Neural cell (in vitro differentiated cells): Measurements from ENCODE around the gene CCT8L2. TPM values are rescaled to one million over a fixed set of nuclear protein-coding genes. Genes with fewer than 3 reads are reported as not detected.
"Not testable (repeated sequence)": the region's sequence is repeated elsewhere in the genome, so short reads cannot be mapped to it uniquely, and the experiment has no call there.

Experiments used
- H2AFZ ChIP-seq: fragments of 200-600, 300-800 bp; sonication (generic), shearing (Covaris generic); 2 replicates; pipeline ENCODE4 v1.6.0; 2014; ENCODE audit warnings: low read depth, mild to moderate bottlenecking, antibody characterized with exemption, low read length, moderate library complexity
- H3F3A ChIP-seq: fragments of 200-600 bp; shearing (Covaris generic); 2 replicates; pipeline ENCODE4 v1.6.1; 2016; ENCODE audit warnings: mild to moderate bottlenecking, moderate library complexity, mixed read lengths, antibody characterized with exemption, low read length; ENCODE audit not compliant: insufficient read depth, poor library complexity, severe bottlenecking
- H3K27ac ChIP-seq: fragments of 200-600, 300-800 bp; sonication (generic), shearing (Covaris generic); 2 replicates; pipeline ENCODE4 v1.5.1; 2014; ENCODE audit warnings: mild to moderate bottlenecking, low read length, moderate library complexity
- H3K27me3 ChIP-seq: fragments of 300-800, 200-600 bp; sonication (generic), shearing (Covaris generic); 2 replicates; pipeline ENCODE4 v1.6.0; 2014; ENCODE audit warnings: mild to moderate bottlenecking, low read depth, low read length, moderate library complexity; ENCODE audit not compliant: insufficient read depth
- H3K36me3 ChIP-seq: fragments of 300-800, 200-600 bp; sonication (generic), shearing (Covaris generic); 2 replicates; pipeline ENCODE4 v1.5.1; 2014; ENCODE audit warnings: mild to moderate bottlenecking, antibody characterized with exemption, low read length, moderate library complexity; ENCODE audit not compliant: insufficient read depth
- H3K4me2 ChIP-seq: fragments of 300-800, 200-600 bp; sonication (generic), shearing (Covaris generic); 2 replicates; pipeline ENCODE4 v1.6.0; 2014; ENCODE audit warnings: mild to moderate bottlenecking, low read length
- H3K4me3 ChIP-seq: fragments of 300-800, 200-600 bp; sonication (generic), shearing (Covaris generic); 2 replicates; pipeline ENCODE4 v1.5.1; 2014; ENCODE audit warnings: mild to moderate bottlenecking, low read length, moderate library complexity
- H3K79me2 ChIP-seq: fragments of 200-600 bp; shearing (Covaris generic); replicated peaks from 2 replicates; pipeline ENCODE4 v1.6.0; 2014; ENCODE audit warnings: mild to moderate bottlenecking, low read length, moderate library complexity; ENCODE audit not compliant: insufficient read depth
- H3K9ac ChIP-seq: fragments of 300-800, 200-600 bp; sonication (generic), shearing (Covaris generic); 2 replicates; pipeline ENCODE4 v1.6.1; 2016; ENCODE audit warnings: mild to moderate bottlenecking, low read length, mixed read lengths
- H3K9me2 ChIP-seq: fragments of 200-600 bp; shearing (Covaris generic); 2 replicates; pipeline ENCODE4 v1.6.1; 2016; ENCODE audit warnings: mild to moderate bottlenecking, low read length, mixed read lengths; ENCODE audit not compliant: insufficient read depth
- H3K9me3 ChIP-seq: fragments of 200-600, 300-800 bp; sonication (generic), shearing (Covaris generic); 2 replicates; pipeline ENCODE4 v1.6.1; 2016; ENCODE audit warnings: mild to moderate bottlenecking, mixed run types, low read length, moderate library complexity, mixed read lengths
- H4K20me1 ChIP-seq: fragments of 200-600 bp; shearing (Covaris generic); 2 replicates; pipeline ENCODE4 v1.6.1; 2016; ENCODE audit warnings: mild to moderate bottlenecking, mixed run types; ENCODE audit not compliant: insufficient read depth
- CTCF ChIP-seq: fragments of 450-650 bp; IDR thresholded peaks from 2 replicates; pipeline ENCODE4 v1.5.1; 2014; ENCODE audit warnings: antibody characterized with exemption, mild to moderate bottlenecking, moderate library complexity; ENCODE audit not compliant: poor library complexity, severe bottlenecking
- polyA plus RNA-seq: library from polyadenylated mRNA; depleted of rRNA; stranded (reverse); fragments of >200 nt; gene quantifications from 2 replicates; pipeline ENCODE4 v1.2.3, GENCODE V29; 2014

Gene CCT8L2
- polyA plus RNA-seq, 1 donor from 2014 or later = not detected

- not testable (repeated sequence) for H3K4me2 ChIP-seq, H3K9me3 ChIP-seq
Measured at GRCh38 chr22:16559996-16560395, 32.6 kb downstream of the CCT8L2 start.

GRCh38 chr22:16559056-16559955 is 33.3 kb downstream of the CCT8L2 start:
- H3K9me2 ChIP-seq = no peaks in the 10 kb centered on the region
- TF ChIP-seq CTCF = no peak
- no peaks in the 10 kb centered on the region for H3K9me3 ChIP-seq
- no peak overlapping the region for H3K27ac ChIP-seq
- no peaks in the 10 kb centered on the region for H3K79me2 ChIP-seq
- no peaks in the 10 kb centered on the region for H3K36me3 ChIP-seq
- H3F3A ChIP-seq = no peaks in the 10 kb centered on the region
- H3K4me2 ChIP-seq = no peak overlapping the region
- no peak overlapping the region for H3K9ac ChIP-seq
- H3K4me3 ChIP-seq = no peak overlapping the region
- H4K20me1 ChIP-seq = no peaks in the 10 kb centered on the region
- no peak overlapping the region for H2AFZ ChIP-seq
- no peaks in the 10 kb centered on the region for H3K27me3 ChIP-seq

More at GRCh38 chr22:16559996-16560395, 32.6 kb downstream of the CCT8L2 start:
- not testable (repeated sequence) for H2AFZ ChIP-seq, H3K79me2 ChIP-seq, H3K9ac ChIP-seq, H3K36me3 ChIP-seq, H3K27ac ChIP-seq, H4K20me1 ChIP-seq, H3K4me3 ChIP-seq, H3K9me2 ChIP-seq, H3K27me3 ChIP-seq, H3F3A ChIP-seq

- not testable (repeated sequence) for H3K9me3 ChIP-seq, H3K36me3 ChIP-seq, H3K27ac ChIP-seq, H3K9ac ChIP-seq, H3K9me2 ChIP-seq, H3K4me3 ChIP-seq, H3K4me2 ChIP-seq, H4K20me1 ChIP-seq, H3K27me3 ChIP-seq, H3F3A ChIP-seq, H3K79me2 ChIP-seq, H2AFZ ChIP-seq
Measured at GRCh38 chr22:16558376-16558945, 34.1 kb downstream of the CCT8L2 start.

GRCh38 chr22:16557511-16557910 is 35.1 kb downstream of the CCT8L2 start:
- H3K4me3 ChIP-seq, H3K36me3 ChIP-seq, H4K20me1 ChIP-seq, H3K9ac ChIP-seq, H3K4me2 ChIP-seq, H3K79me2 ChIP-seq, H3K9me2 ChIP-seq, H3K27ac ChIP-seq, H3K27me3 ChIP-seq, H2AFZ ChIP-seq, H3K9me3 ChIP-seq, H3F3A ChIP-seq: not testable (repeated sequence)

GRCh38 chr22:16555077-16555994 is 37.3 kb downstream of the CCT8L2 start:
- not testable (repeated sequence) for H3K9ac ChIP-seq, H4K20me1 ChIP-seq, H3K79me2 ChIP-seq, H3K4me3 ChIP-seq, H2AFZ ChIP-seq, H3K4me2 ChIP-seq, H3K27ac ChIP-seq, H3K9me2 ChIP-seq, H3K27me3 ChIP-seq, H3K36me3 ChIP-seq, H3K9me3 ChIP-seq, H3F3A ChIP-seq

GRCh38 chr22:16543310-16543709 is 49.3 kb downstream of the CCT8L2 start:
- not testable (repeated sequence) for H3F3A ChIP-seq, H3K4me3 ChIP-seq, H4K20me1 ChIP-seq, H3K9me3 ChIP-seq, H3K36me3 ChIP-seq, H3K9me2 ChIP-seq, H3K27ac ChIP-seq, H3K4me2 ChIP-seq, H2AFZ ChIP-seq, H3K27me3 ChIP-seq, H3K9ac ChIP-seq, H3K79me2 ChIP-seq
